Measurements from ENCODE around the gene ALDH1A1.

Gene ALDH1A1

GRCh38 chr9:72919246-72919945, 33.5 kb downstream of the ALDH1A1 start:
- DNase-seq = no peak

- no peak for DNase-seq
Measured at GRCh38 chr9:72917892-72918509, 34.9 kb downstream of the ALDH1A1 start.

- DNase-seq = no peak
Measured at GRCh38 chr9:72915659-72916058, 37.2 kb downstream of the ALDH1A1 start.

- DNase-seq = no peak
Measured at GRCh38 chr9:72914750-72915149, 38.1 kb downstream of the ALDH1A1 start.

- DNase-seq = no peak
Measured at GRCh38 chr9:72913382-72914009, 39.4 kb downstream of the ALDH1A1 start.

GRCh38 chr9:72912476-72913381, 40.1 kb downstream of the ALDH1A1 start:
- DNase-seq = no peak

- DNase-seq = no peak
Measured at GRCh38 chr9:72911816-72912215, 41.0 kb downstream of the ALDH1A1 start.

GRCh38 chr9:72911247-72911775, 41.5 kb downstream of the ALDH1A1 start:
- no peak for DNase-seq

- no peak for DNase-seq
Measured at GRCh38 chr9:72909428-72909827, 43.4 kb downstream of the ALDH1A1 start.

GRCh38 chr9:72907421-72907820, 45.4 kb downstream of the ALDH1A1 start:
- no peak for DNase-seq

- no peak for DNase-seq
Measured at GRCh38 chr9:72906810-72907209, 46.0 kb downstream of the ALDH1A1 start.

- DNase-seq = no peak
Measured at GRCh38 chr9:72905514-72906480, 47.1 kb downstream of the ALDH1A1 start.

- no peak for DNase-seq
Measured at GRCh38 chr9:72904267-72905093, 48.4 kb downstream of the ALDH1A1 start.

- DNase-seq = no peak
Measured at GRCh38 chr9:72903103-72903502, 49.8 kb downstream of the ALDH1A1 start.

- DNase-seq = no peak
Measured at GRCh38 chr9:72902268-72902667, 50.6 kb downstream of the ALDH1A1 start.

- no peak for DNase-seq
Measured at GRCh38 chr9:72899734-72900477, 52.9 kb downstream of the ALDH1A1 start.

GRCh38 chr9:72898784-72899733, 53.8 kb downstream of the ALDH1A1 start:
- DNase-seq = no peak

Measured in hypothalamus (tissue), 51 donors.